H1 (cell line): ENCODE measurements around the gene SLC34A1. TPM values are rescaled to one million over a fixed set of nuclear protein-coding genes. Genes with fewer than 3 reads are reported as not detected.

Experiments
- CTCF ChIA-PET: fragments of 300-600 bp; sonication (Branson Sonifier 250); formaldehyde crosslinking; loops from one replicate; lab custom pipeline; 2021; ENCODE audit not compliant: partially characterized antibody; lab: Charles Lee
- POLR2A ChIA-PET: fragments of 300-600 bp; sonication (Branson Sonifier 250); formaldehyde crosslinking; loops from one replicate; lab custom pipeline; 2021; ENCODE audit warnings: inconsistent platforms; ENCODE audit not compliant: partially characterized antibody; lab: Charles Lee
- DNase-seq, 2 experiments: peaks; one replicate each; pipeline versions ENCODE4 v3.0.0 to v3.0.0-alpha.2; 2010 to 2022; ENCODE audit warnings: low spot score in 2 of 2, low read depth in 1 of 2, mixed read lengths in 1 of 2
- FAIRE-seq: peaks from 2 replicates; lab custom pipeline; 2011; peaks lifted over from hg19 to GRCh38; lab: Jason Lieb, UNC
- H2AFZ ChIP-seq: 2 replicates; pipeline ENCODE4 v1.8.1; 2012; ENCODE audit warnings: low read length, inconsistent platforms
- H2AK5ac ChIP-seq: 2 replicates; pipeline ENCODE4 v1.6.1; 2013; ENCODE audit warnings: low read depth, low read length
- H2BK120ac ChIP-seq: replicated peaks from 2 replicates; pipeline ENCODE3; 2013; ENCODE audit warnings: low read depth, low read length, inconsistent platforms
- H2BK12ac ChIP-seq: 2 replicates; pipeline ENCODE4 v1.6.1; 2013; ENCODE audit warnings: low read depth, low read length
- H2BK15ac ChIP-seq: 2 replicates; pipeline ENCODE4 v1.6.1; 2013; ENCODE audit warnings: low read length
- H2BK20ac ChIP-seq: 2 replicates; pipeline ENCODE4 v1.6.1; 2013; ENCODE audit warnings: low read length
- H2BK5ac ChIP-seq: 2 replicates; pipeline ENCODE4 v1.6.1; 2013; ENCODE audit warnings: low read depth, low read length
- H3K14ac ChIP-seq: 2 replicates; pipeline ENCODE4 v1.6.1; 2013; ENCODE audit warnings: inconsistent platforms; ENCODE audit not compliant: insufficient read length
- H3K18ac ChIP-seq: 2 replicates; pipeline ENCODE4 v1.6.1; 2013; ENCODE audit warnings: low read length; ENCODE audit errors: extremely low read depth
- H3K23ac ChIP-seq: 2 replicates; pipeline ENCODE4 v1.6.1; 2013; ENCODE audit warnings: inconsistent platforms; ENCODE audit not compliant: insufficient read length
- H3K23me2 ChIP-seq: 2 replicates; pipeline ENCODE4 v1.6.1; 2013; ENCODE audit warnings: low read depth, low read length
- H3K27ac ChIP-seq: 2 replicates; pipeline ENCODE4 v1.6.1; 2011; ENCODE audit warnings: low read depth, low read length, inconsistent platforms
- H3K27me3 ChIP-seq, 4 experiments: replicated peaks in 1 of 4; 1 replicate in 1 of 4; 2 replicates in 3 of 4; pipeline versions ENCODE4 v1.6.1 to v1.8.1; 2011 to 2013; ENCODE audit warnings: low read length in 3 of 4, mild to moderate bottlenecking in 3 of 4, inconsistent platforms in 2 of 4, mixed read lengths in 2 of 4, moderate library complexity in 1 of 4; ENCODE audit not compliant: control insufficient read depth in 3 of 4, insufficient read depth in 3 of 4; ENCODE audit errors: extremely low read depth in 1 of 4
- H3K36me3 ChIP-seq, 4 experiments: 2 replicates each; pipeline versions ENCODE4 v1.6.1 to v1.8.1; 2011 to 2013; ENCODE audit warnings: mild to moderate bottlenecking in 4 of 4, low read length in 3 of 4, moderate library complexity in 2 of 4, control low read depth in 1 of 4, inconsistent platforms in 1 of 4; ENCODE audit not compliant: insufficient read depth in 4 of 4, control insufficient read depth in 2 of 4
- H3K4ac ChIP-seq: replicated peaks from 2 replicates; pipeline ENCODE3; 2013; ENCODE audit warnings: low read length, low read depth, mixed read lengths, inconsistent platforms; ENCODE audit not compliant: insufficient read length
- H3K4me1 ChIP-seq, 4 experiments: replicated peaks in 1 of 4; 1 replicate in 1 of 4; 2 replicates in 3 of 4; pipeline versions ENCODE4 v1.6.1 to v1.8.1; 2011 to 2013; ENCODE audit warnings: low read length in 3 of 4, inconsistent platforms in 2 of 4, mixed read lengths in 1 of 4; ENCODE audit not compliant: insufficient read depth in 4 of 4, control insufficient read depth in 3 of 4
- H3K4me2 ChIP-seq, 2 experiments: 2 replicates each; pipeline versions ENCODE4 v1.6.1 to v1.8.1; 2011 to 2013; ENCODE audit warnings: low read depth in 2 of 2, low read length in 2 of 2, control low read depth in 1 of 2, inconsistent platforms in 1 of 2, mild to moderate bottlenecking in 1 of 2; ENCODE audit not compliant: insufficient read depth in 1 of 2
- H3K4me3 ChIP-seq, 4 experiments: fragments of 200-600, 300-600 bp in 1 of 4; sonication (generic), shearing (Covaris generic), sonication (Bioruptor Twin) in 1 of 4; 2 replicates each; pipeline versions ENCODE4 v1.5.1 to v1.8.1; 2011 to 2016; ENCODE audit warnings: low read length in 4 of 4, low read depth in 3 of 4, control low read depth in 2 of 4, inconsistent platforms in 2 of 4, mild to moderate bottlenecking in 2 of 4, mixed read lengths in 1 of 4, moderate library complexity in 1 of 4; ENCODE audit not compliant: insufficient read depth in 2 of 4; ENCODE audit errors: extremely low read depth in 1 of 4
- H3K56ac ChIP-seq: replicated peaks from 2 replicates; pipeline ENCODE3; 2013; ENCODE audit warnings: low read depth, mild to moderate bottlenecking, mixed read lengths, low read length, inconsistent platforms; ENCODE audit not compliant: insufficient read length
- H3K79me1 ChIP-seq: 2 replicates; pipeline ENCODE4 v1.6.1; 2013; ENCODE audit warnings: low read depth, low read length, control low read depth
- H3K79me2 ChIP-seq, 2 experiments: 2 replicates each; pipeline versions ENCODE4 v1.6.1 to v1.8.1; 2012 to 2013; ENCODE audit warnings: low read length in 2 of 2, mild to moderate bottlenecking in 2 of 2, inconsistent platforms in 1 of 2; ENCODE audit not compliant: insufficient read depth in 2 of 2, control insufficient read depth in 1 of 2
- H3K9ac ChIP-seq, 4 experiments: replicated peaks in 1 of 4; 1 replicate in 1 of 4; 2 replicates in 3 of 4; pipeline versions ENCODE4 v1.6.1 to v1.8.1; 2011 to 2013; ENCODE audit warnings: low read depth in 3 of 4, low read length in 3 of 4, control low read depth in 2 of 4, mild to moderate bottlenecking in 2 of 4, moderate library complexity in 2 of 4, inconsistent platforms in 1 of 4; ENCODE audit errors: extremely low read depth in 1 of 4
- H3K9me3 ChIP-seq, 2 experiments: 2 replicates each; pipeline versions ENCODE4 v1.6.1 to v1.8.1; 2012 to 2013; ENCODE audit warnings: mild to moderate bottlenecking in 2 of 2, moderate library complexity in 2 of 2, control low read depth in 1 of 2, inconsistent platforms in 1 of 2, low read depth in 1 of 2, low read length in 1 of 2, mixed read lengths in 1 of 2; ENCODE audit not compliant: insufficient read depth in 2 of 2
- H4K20me1 ChIP-seq, 2 experiments: replicated peaks in 1 of 2; 2 replicates each; pipeline versions ENCODE3 to v1.8.1; 2011 to 2013; ENCODE audit warnings: inconsistent platforms in 2 of 2, low read length in 2 of 2, mild to moderate bottlenecking in 1 of 2; ENCODE audit not compliant: insufficient read depth in 2 of 2, control insufficient read depth in 1 of 2
- H4K5ac ChIP-seq: 2 replicates; pipeline ENCODE4 v1.6.1; 2013; ENCODE audit warnings: low read length, low read depth, mixed read lengths, inconsistent platforms; ENCODE audit not compliant: insufficient read length
- H4K8ac ChIP-seq: 2 replicates; pipeline ENCODE4 v1.8.0; 2013; ENCODE audit warnings: mild to moderate bottlenecking, moderate library complexity, low read length, inconsistent platforms; ENCODE audit not compliant: insufficient read depth; ENCODE audit errors: extremely low read depth
- H4K91ac ChIP-seq: replicated peaks from 2 replicates; pipeline ENCODE3; 2013; ENCODE audit warnings: low read length, mixed read lengths, inconsistent platforms; ENCODE audit not compliant: insufficient read length
- ASH2L ChIP-seq: fragments of 200-600, 300-600 bp; sonication (generic); IDR thresholded peaks from one replicate; pipeline ENCODE4 v1.7.1; 2017; ENCODE audit warnings: low read length
- BACH1 ChIP-seq: IDR thresholded peaks from 2 replicates; pipeline ENCODE4 v1.6.1; 2012; ENCODE audit warnings: low read length, improper control_type of control experiment
- JUND ChIP-seq: IDR thresholded peaks from 2 replicates; pipeline ENCODE4 v1.6.1; 2011; ENCODE audit warnings: mild to moderate bottlenecking, improper control_type of control experiment, low read length
- RAD21 ChIP-seq, 2 experiments: IDR thresholded peaks in 1 of 2; conservative IDR thresholded peaks in 1 of 2; 2 replicates each; pipeline ENCODE4 v1.6.1; 2011; ENCODE audit warnings: low read depth in 2 of 2, low read length in 2 of 2, improper control_type of control experiment in 1 of 2, inconsistent platforms in 1 of 2, mild to moderate bottlenecking in 1 of 2, moderate library complexity in 1 of 2
- RFX5 ChIP-seq: IDR thresholded peaks from 2 replicates; pipeline ENCODE4 v1.6.1; 2011; ENCODE audit warnings: low read depth, low read length, improper control_type of control experiment, borderline replicate concordance
- TAF1 ChIP-seq: IDR thresholded peaks from 2 replicates; pipeline ENCODE4 v1.6.1; 2011; ENCODE audit warnings: mild to moderate bottlenecking, low read depth, low read length
- USF2 ChIP-seq: IDR thresholded peaks from 2 replicates; pipeline ENCODE4 v1.6.1; 2011; ENCODE audit warnings: low read length, improper control_type of control experiment
- YY1 ChIP-seq: IDR thresholded peaks from 2 replicates; pipeline ENCODE4 v1.6.1; 2011; ENCODE audit warnings: low read depth, mild to moderate bottlenecking, low read length
- WGBS, 2 experiments: shearing (Covaris generic) in 1 of 2; methylation state at CpG; one replicate each; pipeline versions ENCODE4 v1.1.6 to v1.1.7; 2013 to 2015; ENCODE audit warnings: low lambda C conversion rate in 2 of 2, mixed read lengths in 2 of 2, inconsistent platforms in 1 of 2, low coverage in 1 of 2, missing lambda C conversion rate in 1 of 2; ENCODE audit not compliant: insufficient replicate concordance in 2 of 2, insufficient coverage in 1 of 2, insufficient read length in 1 of 2; ENCODE audit errors: extremely low coverage in 1 of 2, missing lambda C conversion rate in 1 of 2; 5-methylcytosine and 5-hydroxymethylcytosine counted together
- polyA plus RNA-seq, 7 experiments: library from polyadenylated mRNA; depleted of rRNA in 3 of 7; stranded (reverse) in 5 of 7; unstranded in 2 of 7; fragments of >200 nt in 5 of 7; fragments of 200-250 nt in 2 of 7; gene quantifications; 1 replicate in 5 of 7; 2 replicates in 1 of 7; 4 replicates in 1 of 7; pipeline versions ENCODE4 v1.2.1 to v1.2.3, GENCODE V29; 2011 to 2013; ENCODE audit warnings: missing spikeins in 2 of 7, mixed read lengths in 2 of 7
- total RNA-seq: library from RNA; stranded (reverse); fragmentation: NEBNext Ultra II Directional; extraction: Animal tissue kit (Norgen Biotek cat#: 25700); gene quantifications from 2 replicates; pipeline ENCODE4 v1.2.1, GENCODE V29; 2021

SLC34A1 gene
- total and polyA plus RNA-seq, 2 of the 8 experiments (the other 6 are each of a cell fraction or from before 2014, with no cell fraction given): not detected

GRCh38 chr5:177425196-177425800, 41.1 kb downstream of the SLC34A1 start:
- DNase-seq: no peak
- peak overlapping the region; percentile 68; the same call in 1 of the 2 replicates for H2BK12ac ChIP-seq
- no peak overlapping the region for H3K23ac ChIP-seq
- peaks cover 0 to 26% of the 10 kb centered on the region in 2 experiments; a peak in 2 of 4 replicates for H3K79me2 ChIP-seq
- H3K56ac ChIP-seq: no peak overlapping the region
- H3K4me1 ChIP-seq: peaks cover 4 to 14% (median 9%) of the 10 kb centered on the region in 4 experiments; a peak in 6 of 7 replicates
- H2BK15ac ChIP-seq: peak overlapping the region; percentile 88
- H2BK5ac ChIP-seq: peak overlapping the region; percentile 91
- peak overlapping the region; percentile 11 for H4K91ac ChIP-seq
- peak overlapping the region; percentile 80; the same call in 1 of the 2 replicates for H2BK20ac ChIP-seq
- no peaks in the 10 kb centered on the region for H3K9me3 ChIP-seq
- H2BK120ac ChIP-seq: peak overlapping the region; percentile 29
- H2AK5ac ChIP-seq: peak overlapping the region; percentile 90; the same call in 1 of the 2 replicates
- FAIRE-seq: no peak
- H3K4me3 ChIP-seq: peak overlapping the region; percentile 52 to 71 (median 64)
- H3K18ac ChIP-seq: peak overlapping the region; percentile 71
- no peaks in the 10 kb centered on the region for H3K27me3 ChIP-seq
- POLR2A ChIA-PET: interaction anchor here (0.6 to 24.2 kb wide), 9 partner anchors 8 to 70 kb away, joined by 3 to 460 read pairs (median 4); partner anchors contain the start of gene PRR7
- H4K20me1 ChIP-seq: peaks cover 10 to 15% of the 10 kb centered on the region in 2 experiments
- no peak overlapping the region for H3K14ac ChIP-seq
- peak overlapping the region; percentile 62 to 81 for H3K4me2 ChIP-seq
- H3K36me3 ChIP-seq: no peaks in the 10 kb centered on the region; a peak in 1 of 8 replicates
- H3K9ac ChIP-seq: peak overlapping the region in 3 of 4 experiments; percentile 5 to 84 (median 82); a peak in 3 of 7 replicates
- H3K23me2 ChIP-seq: peaks cover 10% of the 10 kb centered on the region
- TF ChIP-seq JUND: no peak
- TF ChIP-seq BACH1: no peak
- TF ChIP-seq YY1: no peak
- TF ChIP-seq RAD21 (IDR thresholded peaks at IDR 0.05 in 1 of 2, conservative IDR thresholded peaks at IDR 0.05 in 1 of 2; ENCODE audit: low read depth in 2 of 2, low read length in 2 of 2): no peak
- no peak for TF ChIP-seq RFX5
- no peak for TF ChIP-seq ASH2L
- no peak for TF ChIP-seq TAF1
- TF ChIP-seq USF2: no peak
- TF ChIP-seq, all 59 proteins: peak for 0
- 69% methylated on average over 13 of the region's 13 CpGs; no CpG with 5 or more reads in 1 of the 2 experiments for WGBS, 2 experiments
- peak overlapping the region; percentile 40 for H3K4ac ChIP-seq
- CTCF ChIA-PET: interaction anchor here (0.5 to 7.1 kb wide), 9 partner anchors 11 to 395 kb away, joined by 3 to 57 read pairs (median 3); partner anchors contain the start of gene PFN3
- peaks cover 16% of the 10 kb centered on the region for H3K79me1 ChIP-seq
- H4K5ac ChIP-seq: no peak overlapping the region
- peak overlapping the region; percentile 93; the same call in 1 of the 2 replicates for H4K8ac ChIP-seq
- H3K27ac ChIP-seq: peak overlapping the region; percentile 86; the same call in 1 of the 2 replicates
- H2AFZ ChIP-seq: no peak overlapping the region
